Fibroblast of villous mesenchyme (primary cell): ENCODE measurements around the gene MPHOSPH10. TPM values are rescaled to one million over a fixed set of nuclear protein-coding genes. Genes with fewer than 3 reads are reported as not detected.
A peak's percentile ranks its signal among the peaks of the same experiment; 100 is the strongest.

ENCODE experiments used
- DNase-seq: peaks from one replicate; pipeline ENCODE4 v3.0.0-alpha.2; 2010; ENCODE audit warnings: low read depth
- H3K4me3 ChIP-seq: 2 replicates; pipeline ENCODE4 v1.5.1; 2011; ENCODE audit warnings: low read depth, mild to moderate bottlenecking, low read length
- CTCF ChIP-seq: IDR thresholded peaks from 2 replicates; pipeline ENCODE4 v1.5.1; 2012; ENCODE audit warnings: low read depth, mild to moderate bottlenecking, low read length; ENCODE audit not compliant: insufficient read depth
- small RNA-seq: library from RNA; depleted of rRNA; stranded (forward); fragments of <200 nt; gene quantifications from one replicate; pipeline ENCODE3, GENCODE V24; 2012
- total RNA-seq: library from RNA; depleted of rRNA; stranded (reverse); fragments of >200 nt; gene quantifications from 2 replicates; pipeline ENCODE4 v1.2.3, GENCODE V29; 2012

MPHOSPH10 gene
- total RNA-seq, 1 donor: 18.1 TPM

GRCh38 chr2:71187589-71187988 is 57.2 kb downstream of the MPHOSPH10 start:
- no peak for DNase-seq

GRCh38 chr2:71190656-71191569 is 60.5 kb downstream of the MPHOSPH10 start:
- peak; percentile 26 for DNase-seq
- peak; percentile 42 for TF ChIP-seq CTCF

More at GRCh38 chr2:71187589-71187988, 57.2 kb downstream of the MPHOSPH10 start:
- no peak for TF ChIP-seq CTCF
- no peak overlapping the region for H3K4me3 ChIP-seq

DNA sequence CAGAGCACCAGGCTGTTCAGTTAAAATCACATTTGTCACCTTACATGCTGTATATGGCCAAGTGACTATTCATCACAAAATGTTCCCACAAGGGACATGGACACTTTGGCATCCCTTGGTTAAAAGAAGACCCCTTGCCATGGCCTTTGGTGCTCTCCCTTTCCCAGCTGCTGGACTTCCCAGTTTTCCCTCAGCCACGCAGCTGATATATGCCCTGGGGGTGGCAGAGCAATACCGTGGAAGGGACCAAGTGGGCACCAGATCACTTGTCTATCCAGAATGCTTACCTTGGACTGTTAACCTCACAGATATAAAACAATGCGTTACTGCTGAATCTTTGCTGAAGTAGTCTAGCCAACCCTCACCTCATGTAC is 61.1 kb downstream of the MPHOSPH10 start:
- TF ChIP-seq CTCF: no peak
- no peak for DNase-seq
- no peak overlapping the region for H3K4me3 ChIP-seq

More at GRCh38 chr2:71190656-71191569, 60.5 kb downstream of the MPHOSPH10 start:
- H3K4me3 ChIP-seq: no peak overlapping the region

Small RNA genes within 50 kb of the gene (small RNA-seq; reads per million reads assigned to genes)
- gene AC007881.1: not detected

Other genes with a start within 250 kb of the MPHOSPH10 start
- 0.43 and 2.9 TPM in 2 replicates for gene VAX2, start 230.1 kb upstream of the MPHOSPH10 start, total RNA-seq
- 0.97 TPM in 1 of 2 replicates, not detected in the other for gene ATP6V1B1, start 194.7 kb upstream of the MPHOSPH10 start, total RNA-seq
- gene ANKRD53, start 152.0 kb upstream of the MPHOSPH10 start, total RNA-seq: 0.43 and 1.3 TPM in 2 replicates
- 22.9 and 35.4 TPM in 2 replicates for gene TEX261, start 135.8 kb upstream of the MPHOSPH10 start, total RNA-seq
- 42.7 and 50.6 TPM in 2 replicates for gene NAGK, start 62.0 kb upstream of the MPHOSPH10 start, total RNA-seq
- 14.2 and 21.3 TPM in 2 replicates for gene MCEE, start 405 bp upstream of the MPHOSPH10 start, total RNA-seq
- under 0.01 and 0.43 TPM in 2 replicates for gene PAIP2B, start 96.5 kb downstream of the MPHOSPH10 start, total RNA-seq
- gene ZNF638, start 201.1 kb downstream of the MPHOSPH10 start, total RNA-seq: 117 and 139 TPM in 2 replicates